ENCODE measurements around the gene MSL3.

GRCh38 chrX:11789809-11790208 is 31.8 kb downstream of the MSL3 start:
- TF ChIP-seq CTCF (IDR thresholded peaks at IDR 0.05) (no peak), POLR2A (IDR thresholded peaks at IDR 0.05) (no peak)
